ENCODE data around the gene RNF183.
"Not testable (repeated sequence)": the region's sequence is repeated elsewhere in the genome, so short reads cannot be mapped to it uniquely, and the experiment has no call there.

RNF183 gene

DNA sequence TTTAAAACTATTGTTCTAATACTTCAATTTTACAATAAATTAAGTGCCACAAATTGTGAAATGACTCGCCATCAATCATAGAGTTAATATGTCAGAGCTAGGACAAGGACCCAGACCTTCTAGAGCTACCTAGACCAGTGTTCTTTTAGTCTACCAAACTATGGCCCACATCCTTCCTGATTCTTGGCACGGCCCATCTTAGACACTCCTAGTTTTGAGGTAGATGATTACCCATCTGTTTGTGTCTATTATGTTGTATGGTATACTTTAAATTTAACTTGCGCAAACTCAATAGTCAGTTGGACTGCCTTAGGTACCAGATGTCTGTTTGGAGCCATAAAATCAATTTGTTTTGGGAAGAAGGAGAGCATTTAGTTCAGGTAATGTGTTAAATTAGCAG, 45.3 kb downstream of the RNF183 start:
- Histone ChIP-seq H3K9me2 (replicated peaks; ENCODE audit: insufficient read depth, low read length) (no peaks in the 10 kb centered on the region), H2AFZ (ENCODE audit: low read length) (no peak overlapping the region), H3K27me3 (replicated peaks; ENCODE audit: insufficient read depth, low read length) (no peaks in the 10 kb centered on the region), H3K4me2 (ENCODE audit: low read depth, low read length) (no peak overlapping the region), H3K9me3 (replicated peaks; ENCODE audit: insufficient read depth, low read length) (no peaks in the 10 kb centered on the region), H3K79me2 (ENCODE audit: low read length) (no peaks in the 10 kb centered on the region), H3K9ac (ENCODE audit: low read length) (no peak overlapping the region), H3K4me3 (ENCODE audit: low read length) (no peak overlapping the region), H3F3A (ENCODE audit: insufficient read depth, low read length) (no peaks in the 10 kb centered on the region), H3K4me1 (ENCODE audit: low read length) (no peaks in the 10 kb centered on the region), H3K27ac (ENCODE audit: low read length) (no peak overlapping the region), H3K36me3 (replicated peaks; ENCODE audit: insufficient read depth, low read length) (no peaks in the 10 kb centered on the region), H4K20me1 (ENCODE audit: insufficient read depth, low read length) (no peaks in the 10 kb centered on the region)
- TF ChIP-seq EZH2phosphoT487 (IDR thresholded peaks at IDR 0.05; ENCODE audit: low read length) (no peak), EZH2 (optimal IDR thresholded peaks at IDR 0.05; ENCODE audit: low read depth, low read length) (no peak)
- TF ChIP-seq, protein P1, sequence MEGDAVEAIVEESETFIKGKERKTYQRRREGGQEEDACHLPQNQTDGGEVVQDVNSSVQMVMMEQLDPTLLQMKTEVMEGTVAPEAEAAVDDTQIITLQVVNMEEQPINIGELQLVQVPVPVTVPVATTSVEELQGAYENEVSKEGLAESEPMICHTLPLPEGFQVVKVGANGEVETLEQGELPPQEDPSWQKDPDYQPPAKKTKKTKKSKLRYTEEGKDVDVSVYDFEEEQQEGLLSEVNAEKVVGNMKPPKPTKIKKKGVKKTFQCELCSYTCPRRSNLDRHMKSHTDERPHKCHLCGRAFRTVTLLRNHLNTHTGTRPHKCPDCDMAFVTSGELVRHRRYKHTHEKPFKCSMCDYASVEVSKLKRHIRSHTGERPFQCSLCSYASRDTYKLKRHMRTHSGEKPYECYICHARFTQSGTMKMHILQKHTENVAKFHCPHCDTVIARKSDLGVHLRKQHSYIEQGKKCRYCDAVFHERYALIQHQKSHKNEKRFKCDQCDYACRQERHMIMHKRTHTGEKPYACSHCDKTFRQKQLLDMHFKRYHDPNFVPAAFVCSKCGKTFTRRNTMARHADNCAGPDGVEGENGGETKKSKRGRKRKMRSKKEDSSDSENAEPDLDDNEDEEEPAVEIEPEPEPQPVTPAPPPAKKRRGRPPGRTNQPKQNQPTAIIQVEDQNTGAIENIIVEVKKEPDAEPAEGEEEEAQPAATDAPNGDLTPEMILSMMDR (IDR thresholded peaks at IDR 0.05; ENCODE audit: low read length): no peak
- DNase-seq: no peak

DNA sequence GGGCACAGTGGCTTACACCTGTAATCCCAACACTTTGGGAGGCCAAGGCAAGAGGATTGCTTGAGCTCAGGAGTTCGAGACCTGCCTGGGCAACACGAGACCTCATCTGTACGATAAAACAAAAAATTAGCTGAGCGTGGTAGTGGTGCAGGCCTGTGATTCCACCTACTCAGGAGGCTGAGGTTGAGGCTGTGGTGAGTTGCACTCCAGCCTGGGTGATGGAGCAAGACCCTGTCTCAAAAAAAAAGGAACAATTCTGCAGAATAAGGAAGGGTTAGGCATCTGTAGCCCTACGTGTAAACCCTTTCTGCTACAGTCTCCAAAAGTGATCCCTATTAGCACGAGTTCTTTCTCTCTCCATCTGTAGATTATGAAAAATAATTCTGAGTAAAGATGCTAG, 47.7 kb downstream of the RNF183 start:
- no peak for DNase-seq
- TF ChIP-seq EZH2phosphoT487 (IDR thresholded peaks at IDR 0.05; ENCODE audit: low read length): no peak
- TF ChIP-seq EZH2 (optimal IDR thresholded peaks at IDR 0.05; ENCODE audit: low read depth, low read length): no peak

DNA sequence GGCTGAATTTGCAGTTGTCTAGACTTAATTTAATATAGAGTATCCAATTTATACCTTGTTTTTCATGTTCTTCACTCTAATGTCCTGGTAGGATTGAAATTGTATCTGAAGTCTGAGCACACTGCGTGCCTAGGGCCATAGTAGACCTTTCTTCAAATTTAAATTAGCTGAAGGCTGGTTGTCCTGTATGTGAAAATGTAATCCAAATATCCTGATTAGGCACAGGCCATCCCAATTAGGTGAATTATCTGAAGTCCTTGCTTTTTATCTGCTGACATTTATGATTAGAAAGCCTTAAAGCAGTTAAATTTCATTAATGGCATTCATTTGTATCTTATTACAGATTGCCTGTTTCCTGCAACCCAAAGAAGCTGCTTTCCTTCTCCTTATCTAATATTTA, 48.2 kb downstream of the RNF183 start:
- Histone ChIP-seq H4K20me1 (ENCODE audit: insufficient read depth, low read length) (no peaks in the 10 kb centered on the region), H3K79me2 (ENCODE audit: low read length) (no peaks in the 10 kb centered on the region), H2AFZ (ENCODE audit: low read length) (no peak overlapping the region), H3K9ac (ENCODE audit: low read length) (no peak overlapping the region), H3K4me2 (ENCODE audit: low read depth, low read length) (no peak overlapping the region), H3K4me1 (ENCODE audit: low read length) (no peaks in the 10 kb centered on the region), H3K9me3 (replicated peaks; ENCODE audit: insufficient read depth, low read length) (no peaks in the 10 kb centered on the region), H3K36me3 (replicated peaks; ENCODE audit: insufficient read depth, low read length) (no peaks in the 10 kb centered on the region), H3K27ac (ENCODE audit: low read length) (no peak overlapping the region), H3K27me3 (replicated peaks; ENCODE audit: insufficient read depth, low read length) (no peaks in the 10 kb centered on the region), H3K4me3 (ENCODE audit: low read length) (no peak overlapping the region), H3F3A (ENCODE audit: insufficient read depth, low read length) (no peaks in the 10 kb centered on the region), H3K9me2 (replicated peaks; ENCODE audit: insufficient read depth, low read length) (no peaks in the 10 kb centered on the region)
- TF ChIP-seq, protein P1 (IDR thresholded peaks at IDR 0.05; ENCODE audit: low read length): no peak
- TF ChIP-seq EZH2phosphoT487 (IDR thresholded peaks at IDR 0.05; ENCODE audit: low read length) (no peak), EZH2 (optimal IDR thresholded peaks at IDR 0.05; ENCODE audit: low read depth, low read length) (no peak)
- DNase-seq: no peak

More for the DNA sequence above, 47.7 kb downstream of the RNF183 start:
- H3K4me3 ChIP-seq (ENCODE audit: low read length): no peak overlapping the region
- no peaks in the 10 kb centered on the region for H3K79me2 ChIP-seq (ENCODE audit: low read length)
- H3K4me2 ChIP-seq (ENCODE audit: low read depth, low read length): no peak overlapping the region
- H3K27ac ChIP-seq (ENCODE audit: low read length): no peak overlapping the region
- no peaks in the 10 kb centered on the region for H3K9me2 ChIP-seq (replicated peaks; ENCODE audit: insufficient read depth, low read length)
- no peak overlapping the region for H2AFZ ChIP-seq (ENCODE audit: low read length)
- no peaks in the 10 kb centered on the region for H4K20me1 ChIP-seq (ENCODE audit: insufficient read depth, low read length)
- H3K4me1 ChIP-seq (ENCODE audit: low read length): no peaks in the 10 kb centered on the region
- H3K27me3 ChIP-seq (replicated peaks; ENCODE audit: insufficient read depth, low read length): no peaks in the 10 kb centered on the region
- H3K9ac ChIP-seq (ENCODE audit: low read length): no peak overlapping the region
- no peaks in the 10 kb centered on the region for H3F3A ChIP-seq (ENCODE audit: insufficient read depth, low read length)
- no peaks in the 10 kb centered on the region for H3K36me3 ChIP-seq (replicated peaks; ENCODE audit: insufficient read depth, low read length)
- no peaks in the 10 kb centered on the region for H3K9me3 ChIP-seq (replicated peaks; ENCODE audit: insufficient read depth, low read length)

DNA sequence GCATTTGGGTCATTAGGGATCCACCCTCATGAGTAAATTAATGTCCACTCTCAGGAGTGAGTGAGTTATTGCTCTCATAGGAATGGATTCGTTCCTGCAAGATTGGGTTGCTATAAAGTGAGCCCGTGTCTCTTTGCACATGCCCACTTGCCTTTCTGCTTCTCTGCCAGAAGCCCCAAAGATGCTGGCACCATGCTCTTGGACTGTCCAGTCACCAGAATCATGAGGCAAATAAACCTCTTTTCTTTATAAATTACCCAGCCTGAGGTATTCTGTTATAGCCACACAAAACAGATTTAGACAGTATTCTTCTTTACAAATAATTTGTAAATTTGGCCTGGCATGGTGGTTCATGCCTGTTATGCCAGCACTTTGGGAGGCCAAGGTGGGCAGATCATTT, 52.4 kb downstream of the RNF183 start:
- no peak overlapping the region for H3K4me3 ChIP-seq (ENCODE audit: low read length)
- no peak overlapping the region for H3K27ac ChIP-seq (ENCODE audit: low read length)

DNA sequence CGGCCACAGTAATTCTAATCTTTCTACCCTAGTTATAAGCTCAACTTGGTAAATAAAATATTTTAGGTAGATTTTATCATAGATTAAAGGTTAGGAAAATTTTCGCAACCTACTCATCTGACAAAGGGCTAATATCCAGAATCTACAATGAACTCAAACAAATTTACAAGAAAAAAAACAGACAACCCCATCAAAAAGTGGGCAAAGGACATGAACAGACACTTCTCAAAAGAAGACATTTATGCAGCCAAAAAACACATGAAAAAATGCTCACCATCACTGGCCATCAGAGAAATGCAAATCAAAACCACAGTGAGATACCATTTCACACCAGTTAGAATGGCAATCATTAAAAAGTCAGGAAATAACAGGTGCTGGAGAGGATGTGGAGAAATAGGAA, 53.5 kb downstream of the RNF183 start:
- H3K4me3 ChIP-seq (ENCODE audit: low read length); H3K27ac ChIP-seq (ENCODE audit: low read length); H3K36me3 ChIP-seq (replicated peaks; ENCODE audit: insufficient read depth, low read length); H2AFZ ChIP-seq (ENCODE audit: low read length); H3K9ac ChIP-seq (ENCODE audit: low read length); H3K9me2 ChIP-seq (replicated peaks; ENCODE audit: insufficient read depth, low read length); H3K79me2 ChIP-seq (ENCODE audit: low read length); H4K20me1 ChIP-seq (ENCODE audit: insufficient read depth, low read length); H3K9me3 ChIP-seq (replicated peaks; ENCODE audit: insufficient read depth, low read length); H3F3A ChIP-seq (ENCODE audit: insufficient read depth, low read length); H3K27me3 ChIP-seq (replicated peaks; ENCODE audit: insufficient read depth, low read length); DNase-seq; H3K4me2 ChIP-seq (ENCODE audit: low read depth, low read length); H3K4me1 ChIP-seq (ENCODE audit: low read length): not testable (repeated sequence)

More for the DNA sequence above, 52.4 kb downstream of the RNF183 start:
- TF ChIP-seq EZH2phosphoT487 (IDR thresholded peaks at IDR 0.05; ENCODE audit: low read length) (no peak), EZH2 (optimal IDR thresholded peaks at IDR 0.05; ENCODE audit: low read depth, low read length) (no peak)
- TF ChIP-seq, protein P1 (IDR thresholded peaks at IDR 0.05; ENCODE audit: low read length): no peak
- Histone ChIP-seq H3K27me3 (replicated peaks; ENCODE audit: insufficient read depth, low read length) (no peaks in the 10 kb centered on the region), H3K4me1 (ENCODE audit: low read length) (peaks cover 4% of the 10 kb centered on the region; the same call in 1 of the 2 replicates), H3K36me3 (replicated peaks; ENCODE audit: insufficient read depth, low read length) (no peaks in the 10 kb centered on the region), H3F3A (ENCODE audit: insufficient read depth, low read length) (no peaks in the 10 kb centered on the region), H2AFZ (ENCODE audit: low read length) (no peak overlapping the region), H4K20me1 (ENCODE audit: insufficient read depth, low read length) (no peaks in the 10 kb centered on the region), H3K79me2 (ENCODE audit: low read length) (no peaks in the 10 kb centered on the region), H3K9me3 (replicated peaks; ENCODE audit: insufficient read depth, low read length) (no peaks in the 10 kb centered on the region), H3K9ac (ENCODE audit: low read length) (no peak overlapping the region), H3K4me2 (ENCODE audit: low read depth, low read length) (no peak overlapping the region), H3K9me2 (replicated peaks; ENCODE audit: insufficient read depth, low read length) (no peaks in the 10 kb centered on the region)
- DNase-seq: no peak
